ACHN (cell line): ENCODE data around the gene MDGA2.
A peak's percentile ranks its signal among the peaks of the same experiment; 100 is the strongest.
"Not testable (repeated sequence)": the region's sequence is repeated elsewhere in the genome, so short reads cannot be mapped to it uniquely, and the experiment has no call there.

Experiments
- DNase-seq: peaks from one replicate; pipeline ENCODE4 v3.0.0-alpha.2; 2015
- in situ Hi-C: cut with HindIII; loops from 2 replicates; pipeline ENCODE4 v1.10.0; 2017; ENCODE audit warnings: low sequenced_read_pairs, low pct_ligation_motif_present, low pct_unique_long_range_greater_than_20kb

Gene MDGA2

DNA sequence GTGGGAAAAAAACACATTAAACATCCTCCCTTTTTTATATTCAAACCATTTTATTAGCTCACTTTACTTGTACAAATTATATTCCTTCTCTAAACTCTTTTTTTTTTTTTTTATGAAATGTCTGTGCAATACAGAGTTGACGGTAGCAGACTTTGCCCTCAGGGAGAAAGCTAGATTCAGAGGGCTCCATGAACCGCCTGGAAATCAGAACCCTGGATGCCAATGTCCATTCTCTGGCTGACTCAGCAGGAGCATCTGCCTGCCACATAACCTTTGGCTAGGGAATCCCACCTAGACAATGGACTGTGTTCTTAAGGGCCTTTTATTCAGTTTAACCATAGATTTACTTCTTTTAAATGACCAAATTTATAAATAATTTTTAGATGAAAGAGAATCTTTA lies 467.0 kb downstream of the MDGA2 start:
- in situ Hi-C loops: no loop called here
- DNase-seq: no peak

DNA sequence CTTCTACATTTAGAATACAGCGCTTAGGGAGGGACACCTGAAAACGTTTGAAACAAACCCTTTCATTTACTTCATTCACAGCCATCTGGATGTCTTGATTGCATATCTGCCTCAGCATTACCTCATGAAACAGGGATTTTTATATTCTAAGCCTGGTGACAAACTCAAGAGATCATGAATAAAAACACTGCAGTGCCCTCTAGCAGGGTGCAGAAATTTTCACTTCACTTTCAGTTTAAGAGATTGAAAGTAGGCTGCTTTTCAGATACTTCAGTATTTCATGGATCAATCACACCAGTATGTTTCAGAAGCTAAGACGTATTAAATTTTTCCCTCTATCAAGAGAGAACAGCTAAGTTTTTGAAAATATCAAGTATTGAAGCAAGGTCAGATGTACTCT lies 467.8 kb downstream of the MDGA2 start:
- DNase-seq: peak; percentile 59
- in situ Hi-C loops: no loop called here

DNA sequence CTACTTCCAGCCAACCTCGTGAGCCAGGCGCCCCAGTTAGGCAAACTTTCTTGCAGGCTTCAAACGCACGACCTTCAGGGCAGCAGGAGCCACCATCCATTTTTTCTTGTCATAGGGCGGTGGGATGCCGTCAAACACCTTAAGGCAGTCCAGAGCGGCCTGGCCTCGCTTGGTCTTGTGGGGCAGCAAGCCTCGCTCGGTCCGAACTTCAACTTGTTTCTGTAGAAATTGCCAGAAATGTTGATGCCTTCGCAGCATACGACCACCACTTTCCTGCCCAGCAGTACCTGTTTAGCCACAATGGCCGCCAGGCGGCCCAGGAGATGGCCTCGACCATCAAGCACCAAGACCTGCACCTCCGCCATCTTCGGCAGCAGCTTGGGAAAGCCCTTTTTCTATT lies 474.7 kb downstream of the MDGA2 start:
- in situ Hi-C loops: no loop called here
- DNase-seq: no peak

DNA sequence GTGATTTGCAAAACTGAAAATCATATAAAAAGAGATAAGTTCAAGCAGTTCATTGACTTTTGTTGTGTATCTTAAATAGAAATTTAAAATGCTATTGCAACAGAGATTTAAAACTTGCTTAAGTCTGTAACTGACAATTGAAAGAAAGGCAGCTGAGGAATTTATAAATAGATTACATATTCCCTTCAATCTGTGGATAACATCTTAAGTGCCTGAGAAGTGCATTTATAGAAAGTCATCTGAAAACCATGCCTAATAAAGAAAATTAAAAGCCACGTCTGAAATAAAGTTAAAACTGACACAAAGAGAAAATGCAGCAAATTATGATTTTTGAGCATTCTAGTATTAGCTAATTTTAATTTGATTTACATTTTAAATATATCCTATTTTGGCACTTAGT lies 479.8 kb downstream of the MDGA2 start:
- in situ Hi-C loops: no loop called here
- peak; percentile 53 for DNase-seq

DNA sequence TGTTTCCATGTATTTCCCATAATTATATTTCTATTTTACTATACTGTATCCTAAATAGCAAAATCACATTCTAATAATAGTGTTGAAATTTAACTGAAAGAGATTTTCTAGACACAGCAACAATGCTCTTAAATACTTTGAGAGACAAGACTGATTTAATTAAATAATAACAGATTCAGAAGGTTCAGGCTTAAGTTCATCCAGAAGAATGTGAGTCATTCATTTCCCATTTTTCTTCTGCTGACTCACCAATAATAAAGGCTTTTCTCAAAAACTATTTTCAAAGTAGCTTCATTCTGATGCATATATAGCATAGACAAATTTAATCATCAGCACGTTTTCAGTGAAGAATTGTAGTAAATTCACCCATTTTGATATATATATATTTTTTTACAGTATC lies 481.4 kb downstream of the MDGA2 start:
- peak; percentile 50 for DNase-seq
- in situ Hi-C loops: no loop called here

DNA sequence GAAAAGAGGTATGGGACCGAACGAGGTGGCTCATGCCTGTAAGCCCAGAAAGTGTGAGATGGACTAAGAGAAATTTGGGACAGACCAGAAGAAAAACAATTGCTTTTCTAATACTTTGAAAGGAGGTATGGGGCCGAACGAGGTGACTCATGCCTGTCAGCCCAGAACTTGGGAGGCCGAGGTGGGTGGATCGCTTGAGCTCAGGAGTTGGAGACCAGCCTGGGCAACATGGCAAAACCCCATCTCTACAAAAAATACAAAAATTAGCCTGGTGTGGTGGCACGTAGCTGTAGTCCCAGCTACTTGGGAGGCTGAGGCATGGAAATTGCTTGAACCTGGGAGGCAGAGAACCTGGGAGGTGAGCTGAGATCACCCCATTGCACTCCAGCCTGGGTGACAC lies 483.2 kb downstream of the MDGA2 start:
- in situ Hi-C loops, DNase-seq: not testable (repeated sequence)

DNA sequence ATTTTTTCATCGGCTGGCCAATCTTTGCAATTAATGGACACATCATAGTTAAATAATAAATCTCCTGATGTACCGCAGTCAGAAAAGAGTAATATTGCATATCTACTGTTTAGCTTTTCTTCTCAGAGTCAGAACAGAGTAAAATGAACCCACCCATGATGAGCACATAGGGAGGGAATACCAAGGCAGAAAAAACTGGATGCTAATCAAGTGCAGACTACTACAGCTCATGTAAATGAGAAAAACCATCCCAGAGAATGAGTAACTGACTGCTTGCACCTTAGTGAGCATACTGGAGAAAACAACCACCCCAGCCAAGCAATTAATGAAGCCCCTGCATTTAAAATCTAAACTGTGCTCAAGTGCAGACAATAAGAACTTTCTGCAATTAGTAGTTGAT lies 483.7 kb downstream of the MDGA2 start:
- no peak for DNase-seq
- in situ Hi-C loops: no loop called here

DNA sequence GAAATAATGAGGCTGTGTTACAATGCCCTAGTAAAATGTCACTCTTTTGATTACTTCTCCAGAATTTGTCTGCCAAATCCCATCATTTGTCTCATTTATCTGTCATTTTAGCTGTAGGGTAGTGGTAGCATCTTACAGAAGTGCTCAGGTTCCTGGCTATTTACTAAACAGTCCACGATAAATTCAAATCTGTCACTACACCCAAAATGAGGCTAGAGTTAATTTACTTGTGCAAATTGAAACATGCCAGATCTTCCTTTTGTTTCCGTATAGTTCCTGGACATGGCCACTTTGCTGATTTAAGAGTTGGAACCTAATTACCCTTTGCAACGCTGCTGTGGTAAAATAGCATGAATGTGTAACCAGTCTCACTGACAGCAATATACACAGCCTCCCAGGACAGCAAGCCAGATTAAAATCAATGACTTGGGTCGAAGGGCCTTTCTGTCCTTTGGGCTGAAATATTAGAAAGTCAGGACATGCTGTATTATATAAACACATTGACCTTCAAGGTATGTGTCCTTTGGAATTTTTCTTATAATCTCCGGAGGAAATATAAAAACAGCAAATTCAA lies 485.4 kb downstream of the MDGA2 start:
- no peak for DNase-seq
- in situ Hi-C loops: no loop called here

DNA sequence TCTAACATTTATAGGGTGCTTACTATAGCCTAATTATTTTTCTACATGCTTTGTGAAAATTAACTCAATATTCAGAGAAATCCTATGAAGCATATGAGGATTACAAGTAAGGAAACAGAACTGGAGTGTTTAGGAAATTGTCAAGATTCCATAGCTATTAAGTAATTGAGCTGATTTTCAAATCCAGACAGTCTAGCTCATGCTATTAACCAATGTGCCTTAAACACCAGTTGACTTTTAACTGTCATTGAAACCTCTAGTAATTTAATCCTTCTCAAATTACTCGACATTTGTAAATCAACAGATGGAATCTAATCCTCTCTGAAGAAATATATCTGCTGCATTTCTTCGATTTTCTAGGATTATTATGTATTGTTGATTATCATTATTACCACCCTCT lies 488.9 kb downstream of the MDGA2 start:
- in situ Hi-C loops: no loop called here
- peak; percentile 62 for DNase-seq

DNA sequence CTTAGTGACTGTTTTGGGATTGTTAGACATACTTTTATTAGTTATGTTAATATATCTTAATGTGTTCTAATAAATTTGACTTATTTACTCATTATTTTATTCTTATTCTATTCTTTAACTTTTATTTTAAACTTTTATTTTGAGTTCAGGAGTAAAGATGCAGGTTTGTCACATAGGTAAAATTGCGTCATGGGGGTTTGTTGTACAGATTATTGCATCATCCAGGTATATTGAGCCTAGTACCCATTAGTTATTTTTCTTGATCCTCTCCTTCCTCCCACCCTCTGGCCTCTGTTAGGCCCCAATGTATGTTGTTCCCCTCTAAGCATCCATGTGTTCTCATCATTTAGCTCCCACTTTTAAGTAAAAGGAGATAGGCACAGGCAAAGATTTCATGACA lies 495.5 kb downstream of the MDGA2 start:
- DNase-seq: no peak
- in situ Hi-C loops: no loop called here

DNA sequence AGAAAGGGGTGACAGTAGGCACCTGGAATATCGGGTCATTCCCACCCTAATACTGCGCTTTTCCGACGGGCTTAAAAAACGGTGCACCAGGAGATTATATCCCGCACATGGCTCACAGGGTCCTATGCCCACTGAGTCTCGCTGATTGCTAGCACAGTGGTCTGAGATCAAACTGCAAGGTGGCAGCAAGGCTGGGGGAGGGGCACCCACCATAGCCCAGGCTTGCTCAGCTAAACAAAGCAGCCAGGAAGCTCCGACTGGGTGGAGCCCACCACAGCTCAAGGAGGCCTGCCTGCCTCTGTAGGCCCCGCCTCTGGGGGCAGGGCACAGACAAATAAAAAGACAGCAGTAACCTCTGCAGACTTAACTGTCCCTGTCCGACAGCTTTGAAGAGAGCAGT lies 503.5 kb downstream of the MDGA2 start:
- in situ Hi-C loops, DNase-seq: not testable (repeated sequence)

DNA sequence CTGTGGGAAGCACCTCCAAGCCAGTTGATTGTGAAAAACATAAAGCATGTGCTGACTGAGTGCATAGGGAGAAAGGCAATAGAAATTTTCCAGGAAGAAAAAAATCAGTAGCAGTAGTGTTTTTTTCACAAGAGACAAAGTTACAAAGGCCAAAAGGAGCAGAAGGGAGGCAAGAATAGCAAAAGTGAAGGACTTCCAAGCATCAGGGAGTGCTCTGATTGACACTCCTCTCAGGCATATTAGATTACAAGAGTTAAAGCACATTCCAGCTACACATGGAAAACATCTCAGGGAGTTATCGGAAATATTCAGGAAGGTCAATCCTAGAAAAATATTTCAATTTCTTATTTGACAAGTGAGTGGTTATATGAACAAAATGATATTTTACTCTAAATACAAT lies 508.0 kb downstream of the MDGA2 start:
- in situ Hi-C loops: no loop called here
- DNase-seq: no peak

DNA sequence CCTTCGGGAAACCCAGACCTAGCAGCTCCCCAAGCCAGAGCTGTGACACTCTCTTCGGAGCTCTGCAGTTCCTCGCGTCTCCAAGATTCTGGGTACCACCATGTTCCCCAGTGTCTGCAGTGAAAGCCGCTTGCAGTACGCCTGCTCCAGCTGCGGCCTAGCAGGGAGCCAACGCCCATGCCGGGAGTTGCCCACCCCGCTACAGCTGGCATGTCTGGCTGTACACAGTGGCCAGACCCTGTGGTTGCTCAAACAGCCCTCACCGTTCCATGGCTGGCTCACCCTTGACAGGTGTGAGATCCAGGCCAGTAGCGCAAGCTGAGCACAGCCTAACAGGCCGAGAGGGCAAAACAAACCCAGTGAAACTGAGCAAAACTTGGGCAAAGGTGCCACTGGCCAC lies 520.0 kb downstream of the MDGA2 start:
- DNase-seq: no peak
- in situ Hi-C loops: no loop called here

DNA sequence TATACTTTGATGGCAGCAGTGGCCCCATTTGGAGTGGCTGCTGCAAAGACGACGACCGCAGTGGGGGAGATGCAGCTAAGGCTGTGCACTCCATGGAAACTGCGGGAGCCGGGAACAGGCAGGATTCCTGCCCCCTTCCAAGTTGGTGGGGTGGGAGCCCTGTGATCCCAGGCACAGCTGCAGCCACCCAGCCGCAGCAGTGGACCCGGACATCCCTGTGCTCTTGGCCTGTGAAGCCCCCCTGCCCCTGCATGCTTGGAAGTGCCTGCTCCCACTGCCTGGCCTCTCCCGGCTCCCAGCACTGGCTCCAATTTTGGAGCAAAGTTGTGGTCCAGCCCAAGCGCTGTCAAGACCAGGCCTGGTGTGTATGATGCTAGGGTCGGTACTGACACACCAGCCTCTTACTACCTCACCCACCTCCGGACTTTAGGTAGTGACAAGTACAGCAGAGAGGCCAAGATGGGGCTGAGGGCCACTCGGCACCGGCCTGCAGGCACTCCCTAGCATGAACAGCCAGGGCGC lies 521.1 kb downstream of the MDGA2 start:
- DNase-seq: no peak
- in situ Hi-C loops: no loop called here

DNA sequence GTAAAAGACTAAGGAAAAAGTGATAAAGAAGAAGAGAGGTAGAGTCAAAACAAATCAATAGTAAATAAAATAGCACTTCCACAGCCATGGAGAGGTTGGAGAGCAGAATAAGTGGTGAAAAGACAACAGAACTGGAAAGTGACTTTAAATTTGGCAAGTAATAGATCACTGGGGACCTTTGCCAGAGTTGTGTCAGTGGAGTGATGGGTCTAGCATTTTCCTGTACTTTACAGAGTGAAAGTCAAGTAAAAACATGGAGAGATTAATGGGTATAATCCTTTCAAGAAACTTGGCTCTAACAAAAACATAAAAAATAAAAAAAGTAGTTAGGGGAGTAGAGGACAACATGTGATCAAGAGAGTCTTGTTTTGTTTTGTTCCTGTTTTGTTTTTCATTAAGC lies 521.7 kb downstream of the MDGA2 start:
- DNase-seq: no peak
- in situ Hi-C loops: no loop called here

DNA sequence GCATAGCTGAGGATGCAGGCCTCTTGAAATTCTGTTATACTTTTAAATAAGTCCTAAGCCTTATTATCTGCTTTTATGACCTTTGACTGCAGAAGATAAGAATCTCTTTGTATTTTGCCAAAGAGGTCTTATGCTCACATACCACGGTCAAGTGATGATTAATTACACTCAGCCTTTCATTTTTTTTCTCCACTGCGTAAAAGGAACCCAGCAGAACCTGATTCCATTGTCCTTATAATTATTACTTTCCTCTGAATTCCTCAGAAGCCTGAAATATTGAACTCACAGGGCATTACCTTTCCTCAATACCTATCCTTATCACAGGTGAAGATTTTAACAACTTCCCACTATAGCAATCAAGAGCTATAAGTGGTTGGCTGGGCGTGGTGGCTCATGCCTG lies 525.1 kb downstream of the MDGA2 start:
- DNase-seq: no peak
- in situ Hi-C loops: no loop called here

DNA sequence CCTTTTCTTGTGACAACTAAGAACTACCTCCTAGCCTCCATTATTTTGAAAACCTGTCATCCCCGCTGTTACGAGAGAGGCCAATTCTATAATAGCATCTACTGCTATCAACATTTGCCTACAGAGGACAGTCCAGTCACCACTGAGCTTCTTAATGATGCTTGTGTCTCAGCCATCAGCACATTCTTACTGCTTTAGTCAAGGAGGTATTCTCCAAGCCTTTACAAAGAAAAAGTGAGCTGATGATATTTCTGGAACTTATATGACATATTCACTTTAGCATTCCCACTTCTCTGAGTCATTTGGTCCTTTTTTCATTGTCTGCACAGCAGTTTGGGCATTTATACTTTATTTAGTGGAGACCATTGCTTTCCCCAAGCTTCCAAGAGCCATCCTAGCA lies 526.1 kb downstream of the MDGA2 start:
- peak; percentile 11 for DNase-seq
- in situ Hi-C loops: no loop called here

DNA sequence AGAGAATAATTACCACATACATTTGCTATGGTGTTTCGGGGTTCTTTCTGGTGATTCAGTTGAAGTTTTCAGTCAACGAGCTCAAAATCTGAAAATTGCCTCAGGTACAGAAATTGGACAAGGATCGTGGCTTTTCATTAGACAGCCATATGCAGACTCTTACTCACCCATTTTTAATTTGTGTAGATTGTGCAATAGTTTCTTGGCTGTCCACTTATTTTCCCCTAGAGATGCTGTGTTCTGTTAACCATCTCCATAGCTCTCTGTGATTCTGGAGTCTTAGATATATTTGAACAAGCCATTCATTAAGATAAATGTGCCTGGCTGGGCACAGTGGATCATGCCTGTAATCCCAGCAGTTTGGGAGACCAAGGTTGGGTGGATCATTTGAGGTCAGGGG lies 526.7 kb downstream of the MDGA2 start:
- in situ Hi-C loops: no loop called here
- DNase-seq: no peak

DNA sequence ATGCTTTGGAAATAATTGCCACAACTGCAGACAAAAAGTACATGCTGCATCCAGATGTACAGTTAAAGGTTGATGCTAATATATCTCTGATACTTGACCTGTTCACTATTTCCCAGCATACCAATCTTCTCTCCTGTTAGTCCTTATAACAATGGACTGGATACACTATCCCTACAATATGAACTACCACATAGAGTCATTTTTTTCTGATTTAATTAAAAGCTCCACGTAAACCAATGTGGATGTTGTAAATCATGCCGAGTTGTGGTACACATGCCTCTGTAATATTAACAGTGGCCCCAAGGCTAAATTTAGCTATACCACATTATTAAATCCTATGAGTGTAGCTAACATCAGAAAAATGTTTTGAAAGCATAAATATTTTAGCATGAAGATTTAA lies 554.8 kb downstream of the MDGA2 start:
- in situ Hi-C loops: no loop called here
- DNase-seq: no peak

DNA sequence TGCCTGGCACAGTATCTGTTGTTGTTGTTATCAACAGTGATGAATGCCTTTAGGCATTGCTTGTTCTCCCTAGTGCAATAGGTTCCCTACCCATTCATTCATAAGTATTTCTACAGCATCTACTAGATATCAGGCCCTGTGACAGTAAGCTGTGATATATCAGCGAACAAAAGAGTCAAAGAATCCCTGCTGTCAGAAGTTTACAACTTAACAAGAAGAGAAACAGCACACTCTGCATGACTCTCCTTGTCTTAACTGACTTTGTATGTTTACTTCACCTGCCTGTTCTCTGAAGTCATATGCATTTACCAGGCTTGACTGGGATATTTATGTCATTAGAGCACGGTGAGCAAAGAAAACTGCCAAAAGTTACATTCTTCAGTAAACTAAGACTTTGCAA lies 571.6 kb downstream of the MDGA2 start:
- no peak for DNase-seq
- in situ Hi-C loops: no loop called here

DNA sequence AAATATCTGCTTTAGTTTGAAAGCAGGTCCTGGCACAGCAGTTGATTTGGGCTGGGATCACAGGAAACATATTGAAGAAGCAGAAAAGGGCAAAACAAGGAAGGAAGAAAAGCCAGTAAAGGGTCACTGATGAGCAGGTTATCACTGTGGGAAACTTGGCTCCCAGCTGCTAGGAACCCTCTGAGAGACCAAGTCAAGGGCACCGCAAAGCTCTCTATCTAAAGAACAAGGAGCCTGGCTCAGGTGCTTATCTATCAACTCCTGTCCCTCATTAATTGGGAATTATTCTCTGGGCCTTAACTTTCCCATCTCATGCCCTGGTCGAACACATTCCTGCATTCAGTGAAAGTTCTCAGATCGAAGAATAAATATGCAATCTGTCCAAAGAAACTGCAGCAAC lies 572.9 kb downstream of the MDGA2 start:
- DNase-seq: no peak
- in situ Hi-C loops: no loop called here
